Measurements from ENCODE around the gene PRRC2C. TPM values are rescaled to one million over a fixed set of nuclear protein-coding genes. Genes with fewer than 3 reads are reported as not detected.

The PRRC2C gene
- total and polyA plus RNA-seq, 2 of the 13 experiments (the other 11 are each of a cell fraction or from before 2014, with no cell fraction given) = 46.2 to 57.0 TPM

- no TSS peak for BruUV-seq (replicated peaks)
- intact Hi-C loops (cut with micrococcal nuclease; ENCODE audit: unreplicated experiment) (no loop called here), in situ Hi-C loops (cut with HindIII; ENCODE audit: extremely low pct_ligation_motif_present, low pct_unique_long_range_greater_than_20kb) (no loop called here)
- Histone ChIP-seq H3K9ac (ENCODE audit: insufficient read depth, low read depth, low read length) (no peak overlapping the region), H3K36me3 (replicated peaks in 1 of 2; ENCODE audit: control insufficient read depth in 1 of 2, insufficient read depth in 2 of 2, low read length in 2 of 2) (peaks cover 3 to 9% of the 10 kb centered on the region in 2 experiments; a peak in 4 of 5 replicates), H3K27ac (ENCODE audit: extremely low read length, insufficient read depth, low read length) (no peak overlapping the region), H4K20me1 (ENCODE audit: insufficient read depth, low read length) (peaks cover 76% of the 10 kb centered on the region), H3K4me3 (replicated peaks in 1 of 3; ENCODE audit: insufficient read depth in 1 of 3, low read depth in 2 of 3, low read length in 3 of 3) (no peak overlapping the region), H3K79me2 (ENCODE audit: insufficient read depth, low read length) (peaks cover 100% of the 10 kb centered on the region), H3K4me1 (ENCODE audit: insufficient read depth, low read length) (peaks cover 48% of the 10 kb centered on the region), H2AFZ (ENCODE audit: low read length) (no peak overlapping the region), H3K4me2 (ENCODE audit: low read depth, low read length) (no peak overlapping the region), H3K27me3 (ENCODE audit: control insufficient read depth in 1 of 2, insufficient read depth in 2 of 2, low read length in 2 of 2) (no peaks in the 10 kb centered on the region), H3K9me3 (ENCODE audit: low read length) (no peaks in the 10 kb centered on the region)
- no peak for ATAC-seq
- FAIRE-seq = no peak
- TF ChIP-seq ZKSCAN5 (CRISPR knock-in tag; IDR thresholded peaks at IDR 0.05) (no peak), MXD4 (CRISPR knock-in tag; IDR thresholded peaks at IDR 0.05) (no peak), MAFK (conservative IDR thresholded peaks at IDR 0.05 in 1 of 2, IDR thresholded peaks at IDR 0.05 in 1 of 2; ENCODE audit: low read length in 2 of 2) (0 out of 4 replicates have a peak, but pooled peaks of 1 of the 2 experiments have one; percentile 11), ETV5 (CRISPR knock-in tag; IDR thresholded peaks at IDR 0.05; ENCODE audit: borderline replicate concordance) (no peak)
- CTCF ChIA-PET (ENCODE audit: low intra/inter-chr PET ratio, low total read pairs) = no interaction called here
- no peak for DNase-seq (ENCODE audit: low spot score)
- POLR2A ChIA-PET = no interaction called here
These were observed 16.1 kb downstream of the PRRC2C start for GRCh38 chr1:171501305-171502024.

GRCh38 chr1:171506525-171507304, 21.4 kb downstream of the PRRC2C start:
- 24% methylated on average over 1 of the region's 1 CpG for WGBS (ENCODE audit: low lambda C conversion rate)
- FAIRE-seq = no peak
- peaks cover 75% of the 10 kb centered on the region for H4K20me1 ChIP-seq (ENCODE audit: insufficient read depth, low read length)
- no peak overlapping the region for H3K27ac ChIP-seq (ENCODE audit: extremely low read length, insufficient read depth, low read length)
- CTCF ChIA-PET (ENCODE audit: low intra/inter-chr PET ratio, low total read pairs) = no interaction called here
- BruUV-seq (replicated peaks) = no TSS peak
- intact Hi-C loops (cut with micrococcal nuclease; ENCODE audit: unreplicated experiment) = no loop called here
- in situ Hi-C loops (cut with HindIII; ENCODE audit: extremely low pct_ligation_motif_present, low pct_unique_long_range_greater_than_20kb) = no loop called here
- H3K4me1 ChIP-seq (ENCODE audit: insufficient read depth, low read length) = peaks cover 39% of the 10 kb centered on the region
- TF ChIP-seq RERE (CRISPR knock-in tag; IDR thresholded peaks at IDR 0.05; ENCODE audit: low read depth) = no peak
- POLR2A ChIA-PET = no interaction called here
- H3K27me3 ChIP-seq (ENCODE audit: control insufficient read depth in 1 of 2, insufficient read depth in 2 of 2, low read length in 2 of 2) = no peaks in the 10 kb centered on the region
- H3K9me3 ChIP-seq (ENCODE audit: low read length) = no peaks in the 10 kb centered on the region
- peaks cover 2 to 8% of the 10 kb centered on the region in 2 experiments; a peak in 3 of 5 replicates for H3K36me3 ChIP-seq (replicated peaks in 1 of 2; ENCODE audit: control insufficient read depth in 1 of 2, insufficient read depth in 2 of 2, low read length in 2 of 2)
- H2AFZ ChIP-seq (ENCODE audit: low read length) = no peak overlapping the region
- ATAC-seq = peak; percentile 29; the same call in 2 of the 3 replicates
- H3K9ac ChIP-seq (ENCODE audit: insufficient read depth, low read depth, low read length) = no peak overlapping the region
- H3K79me2 ChIP-seq (ENCODE audit: insufficient read depth, low read length) = peaks cover 100% of the 10 kb centered on the region
- H3K4me2 ChIP-seq (ENCODE audit: low read depth, low read length) = no peak overlapping the region
- peak; percentile 20 for DNase-seq (ENCODE audit: low spot score)
- H3K4me3 ChIP-seq (replicated peaks in 1 of 3; ENCODE audit: insufficient read depth in 1 of 3, low read depth in 2 of 3, low read length in 3 of 3) = no peak overlapping the region

All from HepG2 (cell line).